Hepatocyte (in vitro differentiated cells): ENCODE data around the gene RAB11B. TPM values are rescaled to one million over a fixed set of nuclear protein-coding genes. Genes with fewer than 3 reads are reported as not detected.
"Not testable (repeated sequence)": the region's sequence is repeated elsewhere in the genome, so short reads cannot be mapped to it uniquely, and the experiment has no call there.

Experiments
- DNase-seq: peaks from one replicate; pipeline ENCODE4 v3.0.0-alpha.2; 2016; ENCODE audit warnings: low spot score
- H2AFZ ChIP-seq: fragments of 200-600 bp; sonication (generic); 2 replicates; pipeline ENCODE4 v1.6.0; 2016; ENCODE audit warnings: antibody characterized with exemption, mild to moderate bottlenecking
- H3K27ac ChIP-seq: fragments of 200-600 bp; sonication (generic); 2 replicates; pipeline ENCODE4 v1.5.1; 2016; ENCODE audit warnings: mild to moderate bottlenecking
- H3K27me3 ChIP-seq: fragments of 200-600 bp; sonication (generic); 2 replicates; pipeline ENCODE4 v1.6.1; 2016
- H3K36me3 ChIP-seq: fragments of 200-600 bp; sonication (generic); replicated peaks from 2 replicates; pipeline ENCODE4 v1.5.1; 2016; ENCODE audit warnings: low read depth; ENCODE audit not compliant: insufficient read depth
- H3K4me1 ChIP-seq: fragments of 200-600 bp; sonication (generic); 2 replicates; pipeline ENCODE4 v1.5.1; 2016; ENCODE audit warnings: mild to moderate bottlenecking, moderate library complexity; ENCODE audit not compliant: insufficient read depth
- H3K4me2 ChIP-seq: fragments of 200-600 bp; sonication (generic); 2 replicates; pipeline ENCODE4 v1.6.0; 2016
- H3K4me3 ChIP-seq: fragments of 200-600 bp; sonication (generic); 2 replicates; pipeline ENCODE4 v1.5.1; 2016; ENCODE audit warnings: mild to moderate bottlenecking
- H3K79me2 ChIP-seq: fragments of 200-600 bp; sonication (generic); 2 replicates; pipeline ENCODE4 v1.6.0; 2017; ENCODE audit warnings: mild to moderate bottlenecking
- H3K9me2 ChIP-seq: fragments of 200-600 bp; sonication (generic); replicated peaks from 2 replicates; pipeline ENCODE4 v1.6.0; 2017; ENCODE audit warnings: mild to moderate bottlenecking; ENCODE audit not compliant: insufficient read depth
- H3K9me3 ChIP-seq: fragments of 200-600 bp; sonication (generic); 2 replicates; pipeline ENCODE4 v1.5.1; 2016; ENCODE audit warnings: low read depth, mild to moderate bottlenecking
- H4K20me1 ChIP-seq: fragments of 200-600 bp; sonication (generic); 2 replicates; pipeline ENCODE4 v1.6.0; 2016; ENCODE audit warnings: mild to moderate bottlenecking; ENCODE audit not compliant: insufficient read depth, poor library complexity, severe bottlenecking
- CTCF ChIP-seq: fragments of 200-600 bp; sonication (generic); IDR thresholded peaks from 2 replicates; pipeline ENCODE4 v1.5.1; 2016; ENCODE audit warnings: antibody characterized with exemption, mild to moderate bottlenecking; ENCODE audit not compliant: poor library complexity
- EZH2 ChIP-seq: fragments of 200-600 bp; sonication (generic); IDR thresholded peaks from 2 replicates; pipeline ENCODE4 v1.6.1; 2016; ENCODE audit warnings: antibody characterized with exemption, mild to moderate bottlenecking, borderline replicate concordance
- EZH2phosphoT487 ChIP-seq: fragments of 200-600 bp; sonication (generic); IDR thresholded peaks from one replicate; pipeline ENCODE4 v1.6.1; 2018; ENCODE audit warnings: antibody characterized with exemption, mild to moderate bottlenecking, low read depth, moderate library complexity; ENCODE audit not compliant: unreplicated experiment, severe bottlenecking
- WGBS: methylation state at CpG from one replicate; pipeline ENCODE4 v1.1.6; 2016; ENCODE audit warnings: low lambda C conversion rate; ENCODE audit errors: missing lambda C conversion rate; 5-methylcytosine and 5-hydroxymethylcytosine counted together
- polyA plus RNA-seq: library from polyadenylated mRNA; unstranded; fragments of >200 nt; fragmentation: Nextera tagmentation; extraction: Ambion mirVana; gene quantifications from 2 replicates; pipeline ENCODE4 v1.2.1, GENCODE V29; 2016
- total RNA-seq: library from RNA; depleted of rRNA; stranded (reverse); fragments of >200 nt; gene quantifications from 2 replicates; pipeline ENCODE4 v1.2.3, GENCODE V29; 2014

Gene RAB11B
- total and polyA plus RNA-seq, 2 experiments from 2014 or later: 47.1 to 174 TPM

- no peak for DNase-seq
Observed at GRCh38 chr19:8371011-8371804, 19.0 kb upstream of the RAB11B start.

GRCh38 chr19:8373867-8374813 is 16.0 kb upstream of the RAB11B start:
- no peak for DNase-seq
- Histone ChIP-seq H3K9me3 (no peaks in the 10 kb centered on the region), H3K4me1 (peaks cover 3% of the 10 kb centered on the region), H4K20me1 (no peaks in the 10 kb centered on the region), H3K27me3 (no peaks in the 10 kb centered on the region), H3K9me2 (no peaks in the 10 kb centered on the region), H3K4me3 (no peak overlapping the region), H3K36me3 (no peaks in the 10 kb centered on the region), H3K4me2 (no peak overlapping the region), H3K79me2 (no peaks in the 10 kb centered on the region), H2AFZ (no peak overlapping the region), H3K27ac (peak overlapping the region; percentile 30)
- no peak for TF ChIP-seq CTCF
- TF ChIP-seq EZH2: no peak
- TF ChIP-seq EZH2phosphoT487: no peak
- 88% methylated on average over 26 of the region's 26 CpGs for WGBS

More at GRCh38 chr19:8371011-8371804, 19.0 kb upstream of the RAB11B start:
- H2AFZ ChIP-seq: no peak overlapping the region
- no peaks in the 10 kb centered on the region for H3K9me2 ChIP-seq
- 91% methylated on average over 28 of the region's 28 CpGs for WGBS
- H3K4me3 ChIP-seq: no peak overlapping the region
- no peaks in the 10 kb centered on the region for H4K20me1 ChIP-seq
- no peaks in the 10 kb centered on the region for H3K27me3 ChIP-seq
- H3K79me2 ChIP-seq: peaks cover 3% of the 10 kb centered on the region
- TF ChIP-seq CTCF: no peak
- H3K4me2 ChIP-seq: no peak overlapping the region
- no peaks in the 10 kb centered on the region for H3K36me3 ChIP-seq
- no peak overlapping the region for H3K27ac ChIP-seq
- no peaks in the 10 kb centered on the region for H3K9me3 ChIP-seq
- peaks cover 18% of the 10 kb centered on the region for H3K4me1 ChIP-seq

- not testable (repeated sequence) for H3K36me3 ChIP-seq, H4K20me1 ChIP-seq, H3K27me3 ChIP-seq, H3K79me2 ChIP-seq, DNase-seq, H3K9me2 ChIP-seq, H3K4me1 ChIP-seq, H2AFZ ChIP-seq, H3K4me2 ChIP-seq, H3K27ac ChIP-seq, H3K4me3 ChIP-seq, H3K9me3 ChIP-seq
- WGBS: 99% methylated on average over 24 of the region's 32 CpGs
Observed at GRCh38 chr19:8375766-8376165, 14.4 kb upstream of the RAB11B start.

- H3K79me2 ChIP-seq, H3K9me3 ChIP-seq, H2AFZ ChIP-seq, H3K27ac ChIP-seq, H3K4me1 ChIP-seq, H4K20me1 ChIP-seq, H3K9me2 ChIP-seq, H3K4me3 ChIP-seq, H3K36me3 ChIP-seq, H3K27me3 ChIP-seq, H3K4me2 ChIP-seq, DNase-seq: not testable (repeated sequence)
- WGBS: 91% methylated on average over 10 of the region's 10 CpGs
Observed at GRCh38 chr19:8376373-8376974, 13.7 kb upstream of the RAB11B start.
